ENCODE measurements around the gene UGT2A3. TPM values are rescaled to one million over a fixed set of nuclear protein-coding genes. Genes with fewer than 3 reads are reported as not detected.

Gene UGT2A3
- total RNA-seq, 1 donor from 2014 or later, result 0.67 TPM

DNA sequence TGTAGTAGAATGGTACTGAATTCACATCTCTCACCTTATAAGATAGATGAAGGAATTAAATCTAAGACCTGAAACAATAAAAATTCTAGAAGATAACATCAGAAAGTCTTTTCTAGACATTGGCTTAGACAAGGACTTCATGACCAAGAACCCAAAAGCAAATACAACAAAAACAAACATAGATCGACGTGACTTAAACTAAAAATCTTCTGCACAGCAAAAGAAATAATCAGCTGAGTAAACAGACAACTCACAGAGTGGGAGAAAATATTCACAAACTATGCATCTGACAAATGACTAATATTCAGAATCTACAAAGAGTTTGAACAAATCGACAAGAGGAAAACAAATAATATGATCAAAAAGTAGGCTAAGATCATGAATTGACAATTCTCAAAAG, 38.8 kb downstream of the UGT2A3 start:
- DNase-seq (ENCODE audit: low spot score, unreplicated experiment), result no peak
- Mint-ChIP-seq H3K9me3 (ENCODE audit: low read depth) (peaks cover 26% of the 10 kb centered on the region), H3K36me3 (ENCODE audit: insufficient read depth) (peaks cover 37% of the 10 kb centered on the region), H3K4me3 (ENCODE audit: low read depth) (no peak overlapping the region), H3K4me1 (ENCODE audit: low read depth) (peaks cover 16% of the 10 kb centered on the region), H3K27me3 (no peaks in the 10 kb centered on the region), H3K27ac (no peak overlapping the region)
- TF ChIP-seq, protein P1, sequence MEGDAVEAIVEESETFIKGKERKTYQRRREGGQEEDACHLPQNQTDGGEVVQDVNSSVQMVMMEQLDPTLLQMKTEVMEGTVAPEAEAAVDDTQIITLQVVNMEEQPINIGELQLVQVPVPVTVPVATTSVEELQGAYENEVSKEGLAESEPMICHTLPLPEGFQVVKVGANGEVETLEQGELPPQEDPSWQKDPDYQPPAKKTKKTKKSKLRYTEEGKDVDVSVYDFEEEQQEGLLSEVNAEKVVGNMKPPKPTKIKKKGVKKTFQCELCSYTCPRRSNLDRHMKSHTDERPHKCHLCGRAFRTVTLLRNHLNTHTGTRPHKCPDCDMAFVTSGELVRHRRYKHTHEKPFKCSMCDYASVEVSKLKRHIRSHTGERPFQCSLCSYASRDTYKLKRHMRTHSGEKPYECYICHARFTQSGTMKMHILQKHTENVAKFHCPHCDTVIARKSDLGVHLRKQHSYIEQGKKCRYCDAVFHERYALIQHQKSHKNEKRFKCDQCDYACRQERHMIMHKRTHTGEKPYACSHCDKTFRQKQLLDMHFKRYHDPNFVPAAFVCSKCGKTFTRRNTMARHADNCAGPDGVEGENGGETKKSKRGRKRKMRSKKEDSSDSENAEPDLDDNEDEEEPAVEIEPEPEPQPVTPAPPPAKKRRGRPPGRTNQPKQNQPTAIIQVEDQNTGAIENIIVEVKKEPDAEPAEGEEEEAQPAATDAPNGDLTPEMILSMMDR (IDR thresholded peaks at IDR 0.05; ENCODE audit: unreplicated experiment), result no peak

DNA sequence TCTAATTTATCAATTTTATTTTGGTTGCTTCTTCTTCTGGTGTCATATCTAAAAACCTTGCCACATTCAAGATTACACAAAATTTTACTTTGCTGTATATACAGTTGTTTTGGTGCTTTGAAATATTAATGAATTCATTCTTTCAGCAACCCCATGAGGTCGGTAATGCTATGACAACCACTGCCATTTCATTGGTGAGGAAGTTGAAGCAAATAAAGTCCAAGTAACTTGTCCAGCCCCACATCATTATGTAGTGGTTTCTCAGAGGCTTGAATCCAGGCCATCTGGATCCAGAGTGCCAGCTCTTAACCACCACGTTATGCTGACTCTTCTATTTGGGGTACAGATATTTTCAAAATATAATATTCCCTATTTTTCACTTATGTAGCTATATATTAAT, 42.2 kb downstream of the UGT2A3 start:
- Mint-ChIP-seq H3K27ac (peak overlapping the region; percentile 92), H3K4me1 (ENCODE audit: low read depth) (peaks cover 48% of the 10 kb centered on the region), H3K36me3 (ENCODE audit: insufficient read depth) (peaks cover 32% of the 10 kb centered on the region), H3K4me3 (ENCODE audit: low read depth) (peak overlapping the region; percentile 69), H3K27me3 (no peaks in the 10 kb centered on the region), H3K9me3 (ENCODE audit: low read depth) (peaks cover 20% of the 10 kb centered on the region)
- no peak for DNase-seq (ENCODE audit: low spot score, unreplicated experiment)
- TF ChIP-seq, protein P1 (IDR thresholded peaks at IDR 0.05; ENCODE audit: unreplicated experiment), result no peak

DNA sequence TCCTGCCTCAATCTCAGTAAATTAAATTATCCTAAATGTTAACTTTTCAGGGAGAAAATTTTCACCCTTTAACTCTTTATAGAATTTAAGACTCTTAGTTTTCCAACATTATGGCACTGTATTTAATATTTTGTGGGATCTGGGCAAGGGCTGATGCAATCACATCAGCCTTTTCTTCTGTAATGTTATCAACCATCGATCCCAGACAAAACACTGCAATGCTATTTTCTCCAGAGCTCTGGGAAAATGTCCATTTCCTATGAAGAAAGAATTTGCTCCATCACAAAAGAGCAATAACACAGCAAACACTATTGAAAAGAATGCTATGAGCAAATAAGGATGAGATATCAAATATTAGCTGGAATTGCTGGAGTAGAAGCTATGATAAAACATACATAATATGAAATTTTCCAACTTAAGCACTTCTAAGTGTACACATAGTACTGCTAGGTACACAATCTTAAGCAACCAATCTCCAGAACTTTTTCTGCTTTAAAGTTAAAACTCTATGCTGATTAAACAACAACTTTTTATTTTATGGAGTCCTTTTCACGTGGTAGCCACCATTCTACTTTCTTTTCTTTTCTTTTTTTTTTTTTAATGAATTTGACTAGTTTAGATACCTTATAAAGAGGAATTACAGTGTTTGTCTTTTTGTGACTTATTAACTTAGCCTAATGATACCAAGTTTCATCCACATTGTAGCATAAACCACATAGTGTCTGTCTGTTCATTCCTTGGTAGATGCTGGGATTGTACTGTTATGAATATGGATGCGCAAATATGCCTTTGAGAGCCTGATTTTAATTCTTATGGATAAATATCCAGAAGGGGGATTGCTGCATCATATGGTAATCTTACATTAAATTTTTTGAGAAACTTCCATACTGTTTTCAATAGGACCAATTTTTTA, 43.6 kb downstream of the UGT2A3 start:
- no peaks in the 10 kb centered on the region for H3K27me3 Mint-ChIP-seq
- peak overlapping the region; percentile 99 for H3K27ac Mint-ChIP-seq
- H3K4me1 Mint-ChIP-seq (ENCODE audit: low read depth), result peaks cover 48% of the 10 kb centered on the region
- TF ChIP-seq, protein P1 (IDR thresholded peaks at IDR 0.05; ENCODE audit: unreplicated experiment), result no peak
- peak overlapping the region; percentile 78 for H3K4me3 Mint-ChIP-seq (ENCODE audit: low read depth)
- DNase-seq (ENCODE audit: low spot score, unreplicated experiment), result no peak
- H3K9me3 Mint-ChIP-seq (ENCODE audit: low read depth), result peaks cover 15% of the 10 kb centered on the region
- peaks cover 26% of the 10 kb centered on the region for H3K36me3 Mint-ChIP-seq (ENCODE audit: insufficient read depth)

DNA sequence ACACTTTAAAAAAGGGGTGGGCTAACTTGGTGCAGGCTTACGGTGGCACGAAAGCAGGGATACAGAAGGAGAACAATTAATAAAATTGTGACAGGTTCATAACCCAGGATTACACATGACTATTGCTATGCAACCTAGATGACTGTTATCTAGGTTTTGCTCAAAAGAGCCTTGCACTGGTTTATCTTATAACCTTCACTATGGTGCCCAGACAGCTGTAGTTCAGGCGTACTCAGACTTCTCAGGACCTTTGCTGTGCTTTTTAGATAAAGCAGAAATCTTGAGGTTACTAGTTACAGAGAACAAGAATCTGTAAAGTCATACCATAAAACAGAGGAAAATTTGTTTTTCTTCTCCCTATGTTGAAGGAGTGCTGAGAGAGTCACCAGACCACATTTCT, 44.4 kb downstream of the UGT2A3 start:
- TF ChIP-seq, protein P1 (IDR thresholded peaks at IDR 0.05; ENCODE audit: unreplicated experiment), result no peak
- Mint-ChIP-seq H3K27me3 (no peaks in the 10 kb centered on the region), H3K4me1 (ENCODE audit: low read depth) (peaks cover 48% of the 10 kb centered on the region), H3K27ac (peak overlapping the region; percentile 99), H3K36me3 (ENCODE audit: insufficient read depth) (peaks cover 24% of the 10 kb centered on the region), H3K4me3 (ENCODE audit: low read depth) (peak overlapping the region; percentile 78), H3K9me3 (ENCODE audit: low read depth) (peaks cover 10% of the 10 kb centered on the region)
- DNase-seq (ENCODE audit: low spot score, unreplicated experiment), result no peak

DNA sequence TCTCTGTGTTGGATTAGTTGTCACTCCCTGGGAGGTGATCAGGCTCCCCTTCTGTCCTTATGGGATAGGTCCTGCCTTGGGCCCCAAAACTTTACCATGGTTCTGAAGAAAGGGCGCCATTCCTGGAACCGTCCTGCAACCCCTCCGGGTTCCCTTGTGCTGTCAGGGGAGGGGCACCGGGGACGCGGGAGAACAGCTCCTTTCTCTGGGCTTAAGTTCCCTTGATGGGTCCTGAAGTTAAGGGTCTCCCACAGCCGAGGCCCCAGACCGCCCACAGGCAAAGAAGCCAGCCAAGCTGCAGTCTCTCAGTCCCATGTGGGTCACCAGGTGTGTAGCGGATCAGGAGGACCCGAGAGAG, 44.8 kb downstream of the UGT2A3 start:
- DNase-seq (ENCODE audit: low spot score, unreplicated experiment), result peak; percentile 15
- Mint-ChIP-seq H3K4me1 (ENCODE audit: low read depth) (peaks cover 48% of the 10 kb centered on the region), H3K27ac (peak overlapping the region; percentile 99), H3K27me3 (no peaks in the 10 kb centered on the region), H3K4me3 (ENCODE audit: low read depth) (peak overlapping the region; percentile 78), H3K36me3 (ENCODE audit: insufficient read depth) (peaks cover 22% of the 10 kb centered on the region), H3K9me3 (ENCODE audit: low read depth) (peaks cover 8% of the 10 kb centered on the region)
- TF ChIP-seq, protein P1 (IDR thresholded peaks at IDR 0.05; ENCODE audit: unreplicated experiment), result no peak

All from progenitor cell of endocrine pancreas (in vitro differentiated cells).